T-helper 17 cell (primary cell): ENCODE data around the gene RPL22L1. TPM values are rescaled to one million over a fixed set of nuclear protein-coding genes. Genes with fewer than 3 reads are reported as not detected.
"Not testable (repeated sequence)": the region's sequence is repeated elsewhere in the genome, so short reads cannot be mapped to it uniquely, and the experiment has no call there.

ENCODE experiments used
- ATAC-seq: fragments of 150-1000 bp; cut with Tn5 transposase; 2 replicates; pipeline ENCODE4 v1.10.0; 2021; ENCODE audit warnings: mild to moderate bottlenecking, moderate library complexity
- DNase-seq, 3 donors: peaks; one replicate each; pipeline versions ENCODE4 v3.0.0 to v3.0.0-alpha.2; 2020 to 2021
- H3K9me3 ChIP-seq: one replicate; pipeline ENCODE4 v1.7.0; 2013; ENCODE audit warnings: low read length, mild to moderate bottlenecking; ENCODE audit not compliant: control insufficient read depth, poor library complexity, severe bottlenecking
- H3K27ac Mint-ChIP-seq: one replicate; pipeline ENCODE4 v1.8.0; 2022; ENCODE audit warnings: mild to moderate bottlenecking, moderate library complexity, mixed read lengths
- H3K27me3 Mint-ChIP-seq: one replicate; pipeline ENCODE4 v1.8.0; 2022; ENCODE audit warnings: mixed read lengths
- H3K36me3 Mint-ChIP-seq: one replicate; pipeline ENCODE4 v1.8.0; 2022; ENCODE audit warnings: low read depth, mixed read lengths
- H3K4me1 Mint-ChIP-seq: one replicate; pipeline ENCODE4 v1.8.0; 2022; ENCODE audit warnings: mild to moderate bottlenecking, mixed read lengths
- H3K4me3 Mint-ChIP-seq: one replicate; pipeline ENCODE4 v1.8.0; 2022; ENCODE audit warnings: mild to moderate bottlenecking, moderate library complexity, mixed read lengths
- total RNA-seq, 4 donors: library from RNA in 2 of 4; stranded (reverse) in 2 of 4; gene quantifications; one replicate each; pipeline ENCODE4 v1.2.3 and lab custom pipeline; 2022 to 2026

RPL22L1 gene
- total RNA-seq, 2 donors from 2014 or later, result 64.9 to 68.2 TPM

DNA sequence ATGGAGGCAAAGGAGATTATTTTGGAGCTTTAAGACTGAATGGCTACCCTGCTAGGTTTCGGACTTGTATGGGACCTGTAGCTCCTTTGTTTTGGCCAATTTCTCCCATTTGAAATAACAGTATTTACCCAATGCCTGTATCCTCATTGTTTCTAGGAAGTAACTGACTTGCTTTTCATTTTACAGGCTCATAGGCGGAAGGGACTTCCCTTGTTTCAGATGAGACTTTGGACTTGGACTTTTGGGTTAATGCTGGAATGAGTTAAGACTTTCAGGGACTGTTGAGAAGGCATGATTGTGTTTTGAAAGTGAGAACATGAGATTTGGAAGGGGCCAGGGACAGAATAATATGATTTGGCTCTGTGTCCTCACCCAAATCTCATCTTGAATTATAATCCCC is 28.0 kb upstream of the RPL22L1 start:
- Mint-ChIP-seq H3K27ac (no peak overlapping the region), H3K27me3 (no peaks in the 10 kb centered on the region), H3K36me3 (peaks cover 11% of the 10 kb centered on the region), H3K4me1 (no peaks in the 10 kb centered on the region), H3K4me3 (no peak overlapping the region)
- H3K9me3 ChIP-seq, result no peaks in the 10 kb centered on the region
- ATAC-seq (no peak), DNase-seq (no peak)

GRCh38 chr3:170897199-170897598 is 27.2 kb upstream of the RPL22L1 start:
- not testable (repeated sequence) for H3K4me1 Mint-ChIP-seq, H3K9me3 ChIP-seq, DNase-seq, H3K4me3 Mint-ChIP-seq, H3K27me3 Mint-ChIP-seq, H3K27ac Mint-ChIP-seq, ATAC-seq
- peaks cover 11% of the 10 kb centered on the region for H3K36me3 Mint-ChIP-seq

- no peaks in the 10 kb centered on the region for H3K27me3 Mint-ChIP-seq
- peaks cover 9% of the 10 kb centered on the region for H3K36me3 Mint-ChIP-seq
- H3K4me1 Mint-ChIP-seq, result no peaks in the 10 kb centered on the region
- DNase-seq (no peak), ATAC-seq (no peak)
- no peak overlapping the region for H3K27ac Mint-ChIP-seq
- H3K9me3 ChIP-seq, result no peaks in the 10 kb centered on the region
- H3K4me3 Mint-ChIP-seq, result no peak overlapping the region
Measured at GRCh38 chr3:170896781-170897180, 26.8 kb upstream of the RPL22L1 start.

- H3K27me3 Mint-ChIP-seq, H3K36me3 Mint-ChIP-seq, H3K9me3 ChIP-seq, DNase-seq, ATAC-seq, H3K4me1 Mint-ChIP-seq, H3K27ac Mint-ChIP-seq, H3K4me3 Mint-ChIP-seq: not testable (repeated sequence)
Measured at GRCh38 chr3:170896333-170896732, 26.3 kb upstream of the RPL22L1 start.

- ATAC-seq (no peak), DNase-seq (no peak)
- Mint-ChIP-seq H3K4me1 (no peaks in the 10 kb centered on the region), H3K4me3 (no peak overlapping the region), H3K36me3 (peaks cover 5% of the 10 kb centered on the region), H3K27me3 (no peaks in the 10 kb centered on the region), H3K27ac (no peak overlapping the region)
- H3K9me3 ChIP-seq, result no peaks in the 10 kb centered on the region
Measured at GRCh38 chr3:170893895-170894294, 23.9 kb upstream of the RPL22L1 start.

DNA sequence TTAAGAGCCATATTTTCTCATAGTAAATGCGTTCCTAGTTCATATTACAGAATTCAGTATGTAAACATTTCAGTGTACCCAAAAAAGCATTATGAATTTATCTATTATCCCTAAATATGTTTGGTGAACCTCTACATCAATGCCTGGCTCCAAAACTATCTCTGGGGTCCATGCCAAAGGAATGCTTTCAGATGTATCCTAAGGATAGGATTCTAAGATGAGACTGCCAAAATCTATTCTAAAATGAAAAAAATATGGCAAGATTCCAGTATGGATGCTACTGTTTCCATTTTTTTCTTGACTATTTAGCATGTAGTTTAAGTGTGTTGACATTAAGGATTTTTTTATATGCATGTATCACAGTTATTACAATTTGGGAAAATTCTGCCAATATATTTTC is 19.6 kb upstream of the RPL22L1 start:
- no peak for ATAC-seq

DNA sequence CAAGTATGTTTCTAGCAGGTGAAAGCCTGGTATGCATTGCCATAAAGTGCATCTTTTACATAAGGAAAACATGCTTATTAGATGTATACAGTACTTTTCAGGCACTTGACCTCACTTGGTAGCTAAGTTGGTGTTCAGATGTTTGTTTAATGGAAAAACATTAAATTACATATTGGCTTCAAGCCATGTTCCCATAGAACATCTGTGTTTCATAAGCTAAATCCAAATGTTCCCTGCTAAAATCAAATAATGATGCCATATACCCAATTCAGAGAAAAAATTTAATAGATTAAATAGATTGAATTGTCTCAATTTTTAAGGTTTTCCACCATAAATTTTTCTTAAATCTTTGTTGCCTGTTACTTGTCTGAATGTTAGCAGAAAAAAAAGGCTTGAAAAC is 19.1 kb upstream of the RPL22L1 start:
- ATAC-seq (no peak), DNase-seq (no peak)
- Mint-ChIP-seq H3K4me1 (no peaks in the 10 kb centered on the region), H3K27me3 (peaks cover 9% of the 10 kb centered on the region), H3K4me3 (no peak overlapping the region), H3K36me3 (no peaks in the 10 kb centered on the region), H3K27ac (no peak overlapping the region)
- no peaks in the 10 kb centered on the region for H3K9me3 ChIP-seq

More for the DNA sequence above, 19.6 kb upstream of the RPL22L1 start:
- no peaks in the 10 kb centered on the region for H3K4me1 Mint-ChIP-seq
- no peaks in the 10 kb centered on the region for H3K36me3 Mint-ChIP-seq
- no peaks in the 10 kb centered on the region for H3K9me3 ChIP-seq
- H3K4me3 Mint-ChIP-seq, result no peak overlapping the region
- H3K27ac Mint-ChIP-seq, result no peak overlapping the region
- DNase-seq, result no peak
- H3K27me3 Mint-ChIP-seq, result peaks cover 9% of the 10 kb centered on the region

- H3K4me1 Mint-ChIP-seq, H3K9me3 ChIP-seq, DNase-seq, ATAC-seq, H3K27me3 Mint-ChIP-seq, H3K4me3 Mint-ChIP-seq, H3K36me3 Mint-ChIP-seq, H3K27ac Mint-ChIP-seq: not testable (repeated sequence)
Measured at GRCh38 chr3:170884109-170884930, 14.3 kb upstream of the RPL22L1 start.

DNA sequence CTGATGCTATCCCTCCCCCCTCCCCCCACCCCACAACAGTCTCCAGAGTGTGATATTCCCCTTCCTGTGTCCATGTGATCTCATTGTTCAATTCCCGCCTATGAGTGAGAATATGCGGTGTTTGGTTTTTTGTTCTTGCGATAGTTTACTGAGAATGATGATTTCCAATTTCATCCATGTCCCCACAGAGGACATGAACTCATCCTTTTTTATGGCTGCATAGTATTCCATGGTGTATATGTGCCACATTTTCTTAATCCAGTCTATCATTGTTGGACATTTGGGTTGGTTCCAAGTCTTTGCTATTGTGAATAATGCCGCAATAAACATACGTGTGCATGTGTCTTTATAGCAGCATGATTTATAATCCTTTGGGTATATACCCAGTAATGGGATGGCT is 8.7 kb upstream of the RPL22L1 start:
- not testable (repeated sequence) for H3K27ac Mint-ChIP-seq, H3K27me3 Mint-ChIP-seq, H3K36me3 Mint-ChIP-seq, DNase-seq, H3K4me3 Mint-ChIP-seq, H3K9me3 ChIP-seq, H3K4me1 Mint-ChIP-seq, ATAC-seq

DNA sequence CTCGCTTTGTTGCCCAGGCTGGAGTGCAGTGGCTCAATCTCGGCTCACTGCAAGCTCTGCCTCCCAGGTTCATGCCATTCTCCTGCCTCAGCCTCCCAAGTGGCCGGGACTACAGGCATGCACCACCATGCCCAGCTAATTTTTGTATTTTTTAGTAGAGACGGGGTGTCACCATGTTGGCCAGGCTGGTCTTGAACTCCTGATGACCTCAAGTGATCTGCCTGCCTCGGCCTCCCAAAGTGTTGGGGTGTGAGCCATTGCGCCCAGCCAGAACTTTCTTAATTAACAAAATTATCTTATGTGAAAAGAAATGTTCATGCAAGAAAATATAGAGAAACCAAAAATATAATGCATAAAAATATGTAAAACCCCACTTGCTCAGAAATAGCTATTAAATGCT is 7.3 kb upstream of the RPL22L1 start:
- H3K4me3 Mint-ChIP-seq, H3K36me3 Mint-ChIP-seq, H3K27me3 Mint-ChIP-seq, H3K27ac Mint-ChIP-seq, H3K4me1 Mint-ChIP-seq, H3K9me3 ChIP-seq, ATAC-seq, DNase-seq: not testable (repeated sequence)

GRCh38 chr3:170876537-170876936 is 6.5 kb upstream of the RPL22L1 start:
- ATAC-seq (no peak), DNase-seq (no peak)
- Mint-ChIP-seq H3K36me3 (peaks cover 4% of the 10 kb centered on the region), H3K27me3 (no peaks in the 10 kb centered on the region), H3K4me3 (no peak overlapping the region), H3K27ac (no peak overlapping the region), H3K4me1 (no peaks in the 10 kb centered on the region)
- H3K9me3 ChIP-seq, result no peaks in the 10 kb centered on the region

DNA sequence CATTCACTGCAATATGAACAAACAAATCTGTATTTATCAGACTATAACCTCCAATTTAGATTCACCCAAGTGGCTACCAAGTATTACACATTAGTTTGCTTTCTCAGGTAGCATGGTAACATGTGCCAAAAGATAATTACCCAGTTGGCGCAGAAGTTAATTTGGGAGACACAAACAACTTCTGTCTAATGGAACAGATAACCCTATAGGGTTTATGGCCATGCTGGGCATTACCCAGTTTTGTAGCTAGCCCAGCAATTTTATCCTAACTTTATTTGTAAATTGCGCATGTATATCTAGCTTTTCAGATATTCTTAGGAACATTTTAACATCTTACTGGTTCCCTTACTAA is 780 bp downstream of the RPL22L1 start:
- Mint-ChIP-seq H3K4me3 (peak overlapping the region; percentile 98), H3K27me3 (no peaks in the 10 kb centered on the region), H3K27ac (peak overlapping the region; percentile 100), H3K36me3 (peaks cover 14% of the 10 kb centered on the region), H3K4me1 (peaks cover 16% of the 10 kb centered on the region)
- ATAC-seq, result no peak
- DNase-seq, result no peak
- H3K9me3 ChIP-seq, result no peaks in the 10 kb centered on the region

GRCh38 chr3:170868577-170869238 is 1.3 kb downstream of the RPL22L1 start:
- ATAC-seq, result no peak
- peaks cover 16% of the 10 kb centered on the region for H3K4me1 Mint-ChIP-seq
- peak overlapping the region; percentile 100 for H3K27ac Mint-ChIP-seq
- no peaks in the 10 kb centered on the region for H3K27me3 Mint-ChIP-seq
- DNase-seq, result no peak
- H3K36me3 Mint-ChIP-seq, result peaks cover 10% of the 10 kb centered on the region
- H3K4me3 Mint-ChIP-seq, result peak overlapping the region; percentile 98
- H3K9me3 ChIP-seq, result no peaks in the 10 kb centered on the region
